GM19240 (cell line): ENCODE measurements around the gene RAB20.
"Not testable (repeated sequence)": the region's sequence is repeated elsewhere in the genome, so short reads cannot be mapped to it uniquely, and the experiment has no call there.

Experiments
- DNase-seq: peaks from one replicate; pipeline ENCODE4 v3.0.0; 2011; ENCODE audit warnings: low spot score; ENCODE audit not compliant: insufficient read length

Gene RAB20

GRCh38 chr13:110509971-110510786 lies 51.3 kb downstream of the RAB20 start:
- no peak for DNase-seq

- no peak for DNase-seq
These were observed 52.0 kb downstream of the RAB20 start for GRCh38 chr13:110509478-110509926.

GRCh38 chr13:110507678-110508381 lies 53.7 kb downstream of the RAB20 start:
- no peak for DNase-seq

DNA sequence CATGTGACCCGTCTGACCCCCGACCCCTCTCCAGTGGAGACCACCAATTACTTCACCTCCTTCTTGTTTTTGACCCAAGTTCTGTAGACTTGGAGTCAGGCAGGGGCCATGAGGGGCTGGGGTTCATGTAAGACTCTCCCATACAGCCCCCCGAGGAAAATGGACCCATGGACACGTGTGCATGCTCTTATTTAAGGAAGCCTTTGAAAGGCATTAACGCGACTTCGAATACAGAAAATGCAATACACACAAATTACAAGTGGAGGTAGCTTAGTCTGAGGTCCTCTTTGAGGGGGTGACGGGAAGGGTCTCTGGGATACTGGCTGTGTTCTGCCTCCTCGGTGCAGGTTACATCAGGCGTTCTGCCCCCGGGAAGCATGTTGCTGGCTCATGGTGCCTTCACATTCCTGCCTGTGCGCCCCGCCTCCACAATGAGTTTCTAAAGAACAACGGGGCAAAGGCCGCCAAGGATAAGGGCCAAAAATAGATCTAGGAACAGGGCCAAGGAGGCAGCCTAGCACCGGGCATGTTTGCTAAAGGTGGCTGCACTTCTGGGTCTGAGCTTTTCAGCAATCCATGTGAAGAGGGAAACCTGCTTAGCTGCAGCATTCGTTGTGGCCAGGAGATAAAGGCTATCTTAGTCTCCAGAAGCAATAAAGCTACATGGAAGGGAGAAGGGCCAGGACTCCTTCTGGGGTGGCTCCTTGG lies 54.5 kb downstream of the RAB20 start:
- no peak for DNase-seq

- no peak for DNase-seq
These were observed 55.1 kb downstream of the RAB20 start for GRCh38 chr13:110506396-110506795.

DNA sequence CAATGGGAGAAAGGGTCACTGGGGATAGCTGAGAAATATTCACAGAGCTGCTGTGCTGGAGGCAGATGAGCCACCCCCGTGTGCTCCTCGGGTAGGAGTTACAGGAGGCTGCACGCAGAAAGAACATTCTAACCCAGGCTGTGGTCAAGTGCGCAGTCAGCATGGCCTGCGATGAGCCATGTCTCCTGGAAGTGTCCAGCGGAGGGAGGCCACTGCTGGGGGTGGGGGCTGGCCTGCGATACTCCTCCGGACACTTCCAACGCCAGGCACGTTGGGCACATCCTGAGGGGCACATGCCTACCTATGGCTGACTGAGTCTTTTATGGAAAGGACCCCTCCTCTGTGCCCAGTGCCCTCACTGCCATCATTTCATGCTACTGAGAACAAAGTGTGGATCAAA lies 55.9 kb downstream of the RAB20 start:
- DNase-seq: no peak

- DNase-seq: no peak
These were observed 57.5 kb downstream of the RAB20 start for GRCh38 chr13:110503979-110504499.

- DNase-seq: no peak
These were observed 58.3 kb downstream of the RAB20 start for GRCh38 chr13:110503037-110503901.

DNA sequence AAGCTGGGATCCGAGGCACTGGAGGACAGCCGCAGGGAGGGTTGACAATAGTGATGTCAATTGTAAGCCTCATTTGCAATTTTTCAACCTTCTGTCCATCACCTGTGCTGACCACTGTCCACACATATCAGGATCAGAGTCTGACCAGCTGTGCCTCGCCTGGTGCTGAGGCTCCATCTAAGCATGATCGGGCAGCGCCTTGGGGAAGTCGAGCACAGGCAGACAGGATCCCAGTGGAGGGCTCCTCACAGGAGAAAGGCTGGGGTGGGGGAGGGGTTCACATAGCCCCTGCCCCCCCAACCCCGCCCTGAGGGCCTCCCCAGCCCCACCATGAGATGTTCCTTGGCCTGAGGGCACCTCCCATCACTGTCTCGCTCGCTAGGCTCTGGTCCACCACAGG lies 60.3 kb downstream of the RAB20 start:
- DNase-seq: no peak

- DNase-seq: no peak
These were observed 61.2 kb downstream of the RAB20 start for GRCh38 chr13:110500341-110500740.

- DNase-seq: no peak
These were observed 61.8 kb downstream of the RAB20 start for GRCh38 chr13:110499621-110500281.

GRCh38 chr13:110498765-110499164 lies 62.8 kb downstream of the RAB20 start:
- no peak for DNase-seq

GRCh38 chr13:110498327-110498726 lies 63.2 kb downstream of the RAB20 start:
- no peak for DNase-seq

DNA sequence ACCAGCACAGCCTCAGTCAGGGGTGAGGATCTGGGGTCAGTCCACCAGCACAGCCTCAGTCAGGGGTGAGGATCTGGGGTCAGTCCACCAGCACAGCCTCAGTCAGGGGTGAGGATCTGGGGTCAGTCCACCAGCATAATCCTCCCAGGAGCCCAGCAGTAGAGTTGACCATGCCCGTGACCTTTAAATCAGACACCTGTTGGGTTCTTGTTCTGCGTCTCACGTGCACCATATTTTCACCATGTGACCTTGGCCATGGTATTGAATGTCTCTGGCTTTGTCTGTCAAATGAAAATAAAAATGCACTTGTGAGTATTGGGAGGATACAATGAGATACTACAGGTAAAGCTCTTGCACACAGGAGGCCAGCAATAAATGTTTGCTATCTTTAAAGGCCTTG lies 63.6 kb downstream of the RAB20 start:
- DNase-seq: not testable (repeated sequence)

DNA sequence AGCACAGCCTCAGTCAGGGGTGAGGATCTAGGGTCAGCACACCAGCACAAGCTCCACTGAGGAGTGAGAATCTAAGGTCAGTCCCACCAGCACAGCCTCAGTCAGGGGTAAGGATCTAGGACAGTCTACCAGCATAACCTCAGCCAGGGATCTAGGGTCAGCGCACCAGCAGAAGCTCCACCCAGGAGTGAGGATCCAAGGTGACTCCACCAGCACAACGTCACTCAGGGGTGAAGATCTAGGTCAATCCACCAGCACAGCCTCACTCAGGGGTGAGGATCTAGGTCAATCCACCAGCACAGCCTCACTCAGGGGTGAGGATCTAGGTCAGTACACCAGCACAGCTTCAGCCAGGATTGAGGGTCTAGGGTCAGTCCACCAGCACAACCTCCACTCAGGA lies 64.5 kb downstream of the RAB20 start:
- DNase-seq: no peak

GRCh38 chr13:110496281-110496680 lies 65.2 kb downstream of the RAB20 start:
- DNase-seq: no peak

GRCh38 chr13:110495881-110496280 lies 65.6 kb downstream of the RAB20 start:
- no peak for DNase-seq

DNA sequence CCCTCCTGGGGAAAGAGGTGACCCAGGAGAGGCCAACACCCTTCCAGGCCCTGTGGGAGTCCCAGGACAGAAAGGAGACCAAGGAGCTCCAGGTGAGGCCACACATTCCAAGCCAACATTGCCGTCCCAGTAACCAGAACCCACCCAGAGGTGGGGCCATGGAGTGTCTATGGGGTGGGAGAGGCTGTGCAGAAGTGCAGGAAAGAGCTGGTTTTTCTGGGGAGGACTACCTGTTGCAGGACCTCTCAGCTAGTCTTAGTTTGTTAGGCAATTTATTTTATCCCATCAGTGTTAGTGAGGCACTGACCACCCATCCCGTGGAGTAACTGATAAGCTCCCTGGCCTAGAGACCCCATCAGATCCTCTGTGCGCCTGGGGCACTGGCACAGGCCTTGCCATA lies 66.1 kb downstream of the RAB20 start:
- no peak for DNase-seq

DNA sequence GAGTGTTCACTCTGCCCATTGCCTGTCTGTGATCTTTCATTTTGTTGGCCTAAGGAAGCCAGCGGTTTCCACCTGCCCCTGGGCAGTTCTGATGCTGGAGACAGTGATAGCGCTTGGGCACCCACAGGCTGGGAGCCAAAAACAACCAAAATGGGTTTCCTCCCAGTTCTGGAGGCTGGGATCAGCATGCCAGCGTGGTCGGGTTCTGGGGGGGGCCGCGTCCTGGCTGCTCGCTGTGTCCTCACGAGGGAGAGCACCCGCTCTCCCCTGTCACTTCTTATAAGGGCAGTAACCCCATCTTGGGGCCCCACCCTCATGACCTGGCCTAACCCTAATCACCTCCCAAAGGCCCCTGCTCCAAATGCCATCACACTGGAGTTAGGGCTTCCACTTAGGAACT lies 67.9 kb downstream of the RAB20 start:
- DNase-seq: no peak
